HG02763 (cell line): Measurements from ENCODE around the gene SPRN.
"Not testable (repeated sequence)": the region's sequence is repeated elsewhere in the genome, so short reads cannot be mapped to it uniquely, and the experiment has no call there.

Experiments
- ATAC-seq: cut with Tn5 transposase; IDR thresholded peaks from one replicate; pipeline ENCODE4 v1.9.1; 2021; ENCODE audit warnings: mild to moderate bottlenecking, moderate library complexity; ENCODE audit not compliant: unreplicated experiment

SPRN gene

GRCh38 chr10:133441356-133441755 lies 16.9 kb upstream of the SPRN start:
- ATAC-seq = not testable (repeated sequence)

- ATAC-seq = no peak
Measured at GRCh38 chr10:133440633-133441285, 16.3 kb upstream of the SPRN start.

DNA sequence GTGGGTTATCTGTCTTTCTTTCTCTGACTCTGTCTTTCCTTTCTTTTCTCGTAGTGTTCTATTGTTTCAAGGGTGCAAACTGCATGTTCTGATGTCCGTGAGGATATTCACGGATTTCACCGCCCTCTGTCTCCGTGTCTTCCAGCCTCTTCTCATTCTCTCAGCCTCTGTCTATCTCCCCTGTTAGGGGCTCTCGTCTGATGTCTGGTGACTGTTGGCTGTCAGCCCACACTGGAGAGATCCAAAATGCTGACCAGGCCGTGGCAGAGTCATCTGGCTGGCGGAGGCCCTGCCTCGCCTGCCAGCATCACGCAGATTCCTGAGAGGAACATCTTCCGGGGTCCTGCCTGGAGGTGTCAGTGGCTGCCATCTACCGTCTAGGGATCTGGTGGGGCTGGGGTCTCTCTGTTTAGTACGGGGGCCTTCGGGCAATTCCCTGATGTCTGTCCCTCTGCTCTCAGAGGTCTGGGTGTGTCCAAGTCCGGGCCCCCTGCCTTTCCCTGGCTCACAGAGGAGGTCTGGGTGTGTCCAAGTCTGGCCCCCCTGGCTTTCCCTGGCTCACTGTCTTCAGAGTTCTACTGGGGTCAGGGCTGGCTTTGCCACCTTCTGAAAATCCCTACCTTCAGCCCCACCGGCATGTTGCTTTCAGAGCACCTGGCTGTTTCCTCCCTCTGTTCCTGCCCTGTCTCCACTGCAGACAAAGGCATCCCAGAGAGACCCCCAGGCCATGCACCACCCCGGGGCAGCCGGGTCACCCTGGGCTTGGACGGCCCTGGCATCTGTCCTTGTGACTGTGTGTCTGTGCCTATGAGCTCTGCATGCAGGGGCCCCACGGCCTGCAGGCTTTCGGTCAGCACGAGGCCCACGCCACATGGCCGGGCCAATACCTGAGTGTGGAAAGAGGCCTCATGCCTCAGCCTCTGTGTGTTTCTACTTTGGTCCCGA lies 15.4 kb upstream of the SPRN start:
- ATAC-seq = no peak

GRCh38 chr10:133438711-133439273 lies 14.4 kb upstream of the SPRN start:
- ATAC-seq = no peak

- ATAC-seq = not testable (repeated sequence)
Measured at GRCh38 chr10:133432789-133433188, 8.4 kb upstream of the SPRN start.

DNA sequence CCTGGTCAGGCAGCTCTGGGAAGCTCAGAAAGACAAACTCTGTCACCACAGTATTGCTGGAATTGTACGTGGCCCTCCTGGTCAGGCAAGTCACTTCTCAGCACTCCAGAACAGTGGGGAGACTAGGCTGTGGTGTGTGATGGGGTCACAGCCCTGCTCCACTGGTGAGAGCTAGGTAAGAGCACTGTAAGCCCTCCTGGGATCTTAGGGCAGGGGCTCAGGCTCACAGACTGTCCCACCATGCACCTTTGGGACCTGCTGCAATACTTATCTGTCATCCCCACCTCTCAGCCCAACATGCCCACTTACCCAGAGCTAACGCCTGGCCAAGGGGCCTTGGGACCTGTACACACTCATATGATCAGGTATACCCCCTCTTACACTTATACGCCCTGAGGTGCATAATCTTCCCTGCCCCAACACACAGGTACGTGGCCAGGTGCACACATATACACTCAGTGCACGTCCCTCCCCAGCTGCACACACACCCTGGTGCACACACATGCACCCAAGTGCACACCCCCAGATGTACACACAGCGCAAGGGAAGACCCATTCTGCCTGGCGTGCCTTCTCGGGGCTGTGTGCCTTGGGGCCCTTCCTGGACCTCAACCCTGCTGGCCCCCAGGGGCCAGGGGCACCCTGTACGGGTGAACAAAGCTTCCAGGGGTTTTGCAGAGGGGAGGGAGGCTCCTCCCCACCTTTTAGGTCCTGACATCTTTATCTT lies 7.6 kb upstream of the SPRN start:
- ATAC-seq = not testable (repeated sequence)

DNA sequence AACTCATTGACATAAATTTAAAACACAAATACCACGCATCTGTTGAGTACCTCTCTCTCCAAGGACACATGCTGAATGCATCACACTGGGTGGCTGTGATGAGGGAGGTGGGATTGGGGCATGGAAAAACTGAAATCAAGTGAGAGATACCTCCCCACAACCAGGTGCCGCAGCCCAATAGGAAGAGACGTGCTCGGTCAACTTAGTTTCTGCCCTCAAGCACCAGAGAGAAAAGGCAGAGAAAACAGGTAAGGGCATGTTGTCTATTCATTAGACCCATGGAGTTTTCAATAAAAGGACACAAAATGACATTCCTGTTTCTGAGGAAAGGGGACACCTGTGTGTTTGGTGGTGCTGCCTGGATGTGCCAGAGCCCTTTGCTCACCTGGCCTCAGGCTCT lies 5.1 kb upstream of the SPRN start:
- not testable (repeated sequence) for ATAC-seq

- ATAC-seq = not testable (repeated sequence)
Measured at GRCh38 chr10:133424102-133424501, 323 bp downstream of the SPRN start.

DNA sequence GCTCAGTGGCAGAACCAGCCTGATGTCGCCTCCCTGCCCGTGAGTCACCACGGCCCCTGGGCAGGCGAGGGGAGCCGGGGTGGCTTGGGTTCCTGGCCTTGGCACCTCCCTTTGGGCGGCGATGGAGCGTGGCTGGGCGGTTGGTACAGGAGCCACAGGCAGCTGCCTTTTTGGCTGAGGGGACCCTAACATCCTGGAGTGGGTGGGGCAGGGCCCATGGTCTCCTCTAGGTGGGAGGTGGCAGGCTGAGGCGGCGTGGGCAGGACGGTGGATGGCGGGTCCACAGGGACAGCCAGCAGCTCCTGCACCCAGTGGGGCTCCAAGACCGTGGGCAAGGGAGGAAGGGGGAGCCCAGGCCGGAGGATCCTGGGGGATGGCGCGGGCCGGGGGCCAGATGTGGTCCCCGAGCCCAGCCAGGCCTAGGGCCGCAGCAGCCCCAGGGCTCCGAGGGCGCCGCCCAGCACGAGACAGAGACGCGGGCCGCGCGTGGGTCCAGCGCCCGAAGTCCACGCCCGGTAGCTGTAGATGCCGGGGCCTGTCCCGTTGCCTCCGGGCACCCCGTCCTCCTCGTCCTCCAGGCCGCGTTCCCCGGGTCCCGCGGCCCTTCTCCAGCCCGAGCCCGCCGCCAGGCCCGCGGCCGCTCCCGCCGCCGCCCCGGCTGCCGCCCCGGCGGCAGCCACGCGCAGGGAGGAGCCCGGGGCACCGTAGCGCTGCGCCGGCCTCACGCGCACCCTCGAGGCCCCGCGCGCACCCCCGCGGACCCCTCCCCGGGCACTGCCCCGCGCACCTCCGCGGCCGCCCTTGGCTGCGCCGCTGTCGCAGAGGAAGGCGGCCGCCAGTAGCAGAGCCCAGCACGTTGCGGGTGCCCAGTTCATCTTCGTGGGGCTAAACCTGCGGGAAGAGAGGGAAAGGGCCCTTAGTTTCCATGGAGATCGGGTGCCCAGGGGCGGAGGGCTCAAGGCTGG lies 1.3 kb downstream of the SPRN start:
- ATAC-seq = no peak

DNA sequence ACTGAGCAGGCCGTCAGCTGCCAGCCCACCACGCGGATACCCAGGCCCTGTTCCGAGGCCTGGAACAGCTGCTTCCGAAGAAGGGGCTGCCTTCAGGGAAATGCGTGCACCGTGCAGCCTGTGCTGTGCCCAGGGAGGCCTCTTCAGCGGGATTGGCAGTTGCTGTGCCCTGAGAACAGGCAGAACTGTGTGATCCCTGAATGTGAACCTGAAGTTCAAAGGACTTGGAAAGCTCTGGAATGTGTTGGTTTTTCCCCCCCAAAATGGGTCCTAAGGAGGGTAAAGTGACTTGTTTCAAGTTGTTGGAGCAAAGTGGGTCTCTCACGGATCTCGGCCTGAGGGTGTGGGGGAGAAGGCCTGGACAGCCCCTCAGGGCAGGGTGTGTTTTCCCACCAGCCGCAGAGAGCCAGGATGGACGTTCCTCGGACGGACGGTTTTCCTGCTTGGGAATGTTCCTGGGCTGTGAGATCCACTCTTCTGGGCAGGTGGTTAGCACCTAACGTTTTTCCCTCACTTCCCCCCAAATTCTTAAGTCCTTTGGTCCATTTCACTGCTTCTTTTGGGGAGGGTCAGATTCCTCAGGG lies 2.1 kb downstream of the SPRN start:
- ATAC-seq = no peak

GRCh38 chr10:133421336-133422222 lies 2.8 kb downstream of the SPRN start:
- ATAC-seq = no peak

DNA sequence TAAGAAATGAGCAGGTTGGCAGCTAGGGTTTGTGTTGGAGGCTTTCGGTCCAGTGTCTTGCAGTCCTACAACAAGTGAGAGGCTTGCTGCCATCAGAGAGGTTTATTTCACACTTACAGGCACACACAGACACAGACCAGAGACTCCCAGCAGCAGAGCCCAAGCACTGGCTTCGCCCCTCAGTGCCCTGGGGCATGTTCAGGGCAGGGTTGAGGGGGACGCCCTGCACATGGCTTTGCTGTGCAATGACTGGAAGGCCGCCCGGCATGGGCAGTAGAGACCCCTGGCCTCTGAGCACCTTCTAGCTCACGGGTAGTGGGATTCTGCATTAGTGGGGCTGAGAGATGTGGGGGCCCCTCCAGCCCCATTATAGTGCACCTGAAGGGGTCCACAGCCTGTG lies 3.8 kb downstream of the SPRN start:
- ATAC-seq = no peak

GRCh38 chr10:133420028-133420427 lies 4.4 kb downstream of the SPRN start:
- no peak for ATAC-seq

- no peak for ATAC-seq
Measured at GRCh38 chr10:133419211-133419950, 5.0 kb downstream of the SPRN start.

DNA sequence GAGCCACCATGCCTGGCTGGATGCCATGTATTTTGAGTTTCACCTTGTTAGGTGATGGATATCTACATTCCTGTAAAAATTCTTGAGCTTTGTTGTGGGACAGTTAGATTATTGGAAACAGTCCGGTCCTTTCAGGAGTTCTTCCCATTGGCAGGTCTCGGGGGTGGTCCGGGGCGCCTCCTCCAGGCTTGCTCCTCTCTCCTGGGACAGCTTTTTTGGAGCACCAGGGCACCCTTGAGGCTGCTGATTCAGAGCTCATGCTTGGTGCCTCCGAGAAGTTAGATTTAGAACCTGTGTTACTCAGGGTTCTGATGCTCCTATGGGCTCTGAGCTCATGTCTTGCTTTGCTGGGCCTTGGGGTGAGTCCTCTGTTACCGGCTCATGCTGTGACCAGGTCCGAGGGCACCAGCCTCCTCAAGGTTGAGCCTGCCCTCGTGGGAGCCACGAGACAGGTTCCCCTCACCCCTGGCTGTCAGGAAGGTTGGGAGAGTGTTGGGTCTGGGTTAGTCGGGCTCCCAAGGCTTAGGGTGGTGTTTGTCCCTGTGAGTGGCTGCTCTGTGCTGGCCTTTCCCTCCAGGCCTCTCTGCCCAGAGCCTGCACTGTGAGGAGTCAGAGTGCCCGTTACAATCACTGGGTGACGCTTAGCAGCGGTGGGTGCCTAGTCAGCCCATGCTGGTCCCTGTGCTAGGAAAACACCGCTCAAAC lies 6.0 kb downstream of the SPRN start:
- no peak for ATAC-seq

DNA sequence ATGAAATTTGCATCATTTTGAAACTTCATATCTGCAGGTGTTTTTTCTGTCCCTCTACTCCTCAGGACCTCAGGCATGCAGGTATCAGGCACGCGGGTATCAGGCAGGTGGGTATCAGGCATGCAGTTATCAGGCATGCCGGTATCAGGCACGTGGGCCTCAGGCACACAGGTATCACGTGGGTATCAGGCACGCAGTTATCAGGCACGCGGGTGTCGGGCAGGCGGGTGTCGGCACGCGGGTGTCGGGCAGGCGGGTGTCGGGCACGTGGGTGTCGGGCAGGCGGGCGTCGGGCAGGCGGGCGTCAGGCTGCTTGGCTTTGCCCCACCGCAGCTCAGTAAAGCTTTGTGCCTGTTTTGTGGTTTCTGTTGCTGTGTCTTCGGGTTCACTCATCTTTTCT lies 8.7 kb downstream of the SPRN start:
- ATAC-seq = no peak

DNA sequence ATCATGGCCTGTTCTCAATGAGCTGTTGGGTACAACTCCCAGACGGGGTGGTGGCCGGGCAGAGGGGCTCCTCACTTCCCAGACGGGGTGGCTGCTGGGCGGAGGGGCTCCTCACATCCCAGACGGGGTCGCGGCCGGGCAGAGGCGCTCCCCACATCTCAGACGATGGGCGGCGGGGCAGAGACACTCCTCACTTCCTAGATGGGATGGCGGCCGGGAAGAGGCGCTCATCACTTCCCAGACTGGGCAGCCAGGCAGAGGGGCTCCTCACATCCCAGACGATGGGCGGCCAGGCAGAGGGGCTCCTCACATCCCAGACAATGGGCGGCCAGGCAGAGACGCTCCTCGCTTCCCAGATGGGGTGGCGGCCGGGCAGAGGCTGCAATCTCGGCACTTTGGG lies 10.0 kb downstream of the SPRN start:
- ATAC-seq = not testable (repeated sequence)

DNA sequence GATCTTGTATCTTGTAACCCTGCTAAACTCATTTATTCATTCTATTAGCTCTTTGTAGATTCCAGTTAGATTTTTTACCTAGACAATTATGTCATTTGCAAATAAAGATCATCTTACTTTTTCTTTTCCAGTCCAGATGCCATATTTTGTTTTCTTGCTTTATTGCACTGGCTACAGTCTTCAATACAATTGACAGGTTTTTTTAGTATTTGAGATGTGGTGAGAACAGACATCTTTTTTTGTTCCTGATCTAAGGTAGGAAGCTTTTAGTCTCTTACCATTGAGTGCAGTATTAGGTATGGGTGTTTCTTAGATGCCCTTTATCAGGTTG lies 12.1 kb downstream of the SPRN start:
- ATAC-seq = no peak
